ENCODE results near the gene GLIS1. TPM values are rescaled to one million over a fixed set of nuclear protein-coding genes. Genes with fewer than 3 reads are reported as not detected.

The GLIS1 gene
- total and polyA plus RNA-seq, 2 of the 8 experiments (the other 6 are each of a cell fraction or from before 2014, with no cell fraction given): 0.15 to 0.22 TPM

DNA sequence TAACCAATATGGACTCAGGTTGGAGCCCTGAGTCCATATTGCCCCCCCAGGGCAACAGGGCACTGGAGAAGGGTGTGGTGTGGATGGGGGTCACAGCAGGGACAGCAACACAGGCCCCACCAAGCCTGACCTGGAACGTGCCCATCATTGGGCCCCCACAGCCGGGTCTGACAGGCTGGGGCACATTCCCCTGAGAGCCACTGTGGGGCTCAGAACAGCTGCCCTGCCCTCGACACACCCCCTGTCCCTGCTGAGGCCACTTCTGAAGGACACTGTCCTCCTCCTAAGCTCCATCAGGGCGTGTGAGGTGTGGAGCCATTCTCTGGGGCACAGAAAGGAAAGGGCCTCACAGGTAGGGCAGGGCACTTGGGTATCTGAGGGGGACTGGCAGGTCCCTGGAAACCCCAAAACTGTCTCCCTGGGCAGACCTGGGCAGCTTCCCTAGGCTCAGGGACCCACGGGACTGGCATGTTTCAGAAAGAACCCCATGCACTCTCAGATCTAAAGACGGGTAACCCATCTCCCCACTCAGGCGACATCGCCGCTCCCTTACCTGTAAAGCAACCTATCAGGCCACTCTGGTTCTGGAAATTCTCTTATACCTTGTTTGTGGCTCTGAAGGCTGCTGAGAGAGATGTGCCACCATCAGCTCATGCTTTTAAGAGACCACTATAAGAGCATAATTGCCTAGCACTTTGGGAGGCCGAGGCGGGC, 184.2 kb downstream of the GLIS1 start:
- POLR2A ChIA-PET (ENCODE audit: partially characterized antibody): no interaction called here
- no peaks in the 10 kb centered on the region for H3K36me3 ChIP-seq (ENCODE audit: control insufficient read depth in 2 of 4, insufficient read depth in 4 of 4, low read length in 3 of 4)
- H3K27ac ChIP-seq (ENCODE audit: low read depth, low read length): no peak overlapping the region
- 0 out of 2 replicates have a peak, but pooled peaks cover 2% of the 10 kb centered on the region for H3K79me1 ChIP-seq (ENCODE audit: low read depth, low read length)
- H2BK20ac ChIP-seq (ENCODE audit: low read length): no peak overlapping the region
- no peaks in the 10 kb centered on the region for H3K9me3 ChIP-seq (ENCODE audit: insufficient read depth in 2 of 2, low read depth in 1 of 2, low read length in 1 of 2)
- peaks cover 3% of the 10 kb centered on the region for H3K23me2 ChIP-seq (ENCODE audit: low read depth, low read length)
- H3K23ac ChIP-seq (ENCODE audit: insufficient read length): no peak overlapping the region
- no peak overlapping the region for H3K18ac ChIP-seq (ENCODE audit: extremely low read depth, low read length)
- WGBS, 2 experiments (ENCODE audit: extremely low coverage in 1 of 2, insufficient coverage in 1 of 2, insufficient read length in 1 of 2, insufficient replicate concordance in 2 of 2, low coverage in 1 of 2, low lambda C conversion rate in 2 of 2, missing lambda C conversion rate in 1 of 2): 91% methylated on average over 11 of the region's 11 CpGs; no CpG with 5 or more reads in 1 of the 2 experiments
- no peak overlapping the region for H3K56ac ChIP-seq (replicated peaks; ENCODE audit: insufficient read length, low read depth, low read length)
- no peak overlapping the region for H3K4me2 ChIP-seq (ENCODE audit: insufficient read depth in 1 of 2, low read depth in 2 of 2, low read length in 2 of 2)
- H3K14ac ChIP-seq (ENCODE audit: insufficient read length): no peak overlapping the region
- TF ChIP-seq, protein P1, sequence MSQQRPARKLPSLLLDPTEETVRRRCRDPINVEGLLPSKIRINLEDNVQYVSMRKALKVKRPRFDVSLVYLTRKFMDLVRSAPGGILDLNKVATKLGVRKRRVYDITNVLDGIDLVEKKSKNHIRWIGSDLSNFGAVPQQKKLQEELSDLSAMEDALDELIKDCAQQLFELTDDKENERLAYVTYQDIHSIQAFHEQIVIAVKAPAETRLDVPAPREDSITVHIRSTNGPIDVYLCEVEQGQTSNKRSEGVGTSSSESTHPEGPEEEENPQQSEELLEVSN (IDR thresholded peaks at IDR 0.05): no peak
- TF ChIP-seq, protein P2, sequence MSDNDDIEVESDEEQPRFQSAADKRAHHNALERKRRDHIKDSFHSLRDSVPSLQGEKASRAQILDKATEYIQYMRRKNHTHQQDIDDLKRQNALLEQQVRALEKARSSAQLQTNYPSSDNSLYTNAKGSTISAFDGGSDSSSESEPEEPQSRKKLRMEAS (IDR thresholded peaks at IDR 0.05): no peak
- TF ChIP-seq PHF8 (conservative IDR thresholded peaks at IDR 0.05; ENCODE audit: low read depth, low read length) (no peak), RFX5 (IDR thresholded peaks at IDR 0.05; ENCODE audit: borderline replicate concordance, low read depth, low read length) (no peak), GTF2F1 (IDR thresholded peaks at IDR 0.05; ENCODE audit: borderline replicate concordance, low read depth, low read length) (no peak), SUZ12 (IDR thresholded peaks at IDR 0.05; ENCODE audit: low read length) (no peak), MAFK (IDR thresholded peaks at IDR 0.05; ENCODE audit: low read depth, low read length) (no peak), POLR2A (IDR thresholded peaks at IDR 0.05; ENCODE audit: control extremely low read depth in 1 of 2, low read depth in 2 of 2, low read length in 2 of 2) (no peak), KDM1A (IDR thresholded peaks at IDR 0.05; ENCODE audit: borderline replicate concordance, low read length) (no peak), SAP30 (IDR thresholded peaks at IDR 0.05; ENCODE audit: insufficient read depth, insufficient replicate concordance, low read length) (no peak), CBX5 (IDR thresholded peaks at IDR 0.05; ENCODE audit: low read depth, low read length) (no peak), KDM5A (IDR thresholded peaks at IDR 0.05; ENCODE audit: low read length) (no peak)
- H4K20me1 ChIP-seq (replicated peaks in 1 of 2; ENCODE audit: control insufficient read depth in 1 of 2, insufficient read depth in 2 of 2, low read length in 2 of 2): peaks cover 0 to 4% of the 10 kb centered on the region in 2 experiments
- H3K4me1 ChIP-seq (replicated peaks in 1 of 4; ENCODE audit: control insufficient read depth in 3 of 4, insufficient read depth in 4 of 4, low read length in 3 of 4): peaks cover 6 to 26% (median 18%) of the 10 kb centered on the region in 4 experiments
- H4K8ac ChIP-seq (ENCODE audit: extremely low read depth, insufficient read depth, low read length): no peak overlapping the region
- no peak overlapping the region for H4K91ac ChIP-seq (replicated peaks; ENCODE audit: insufficient read length, low read length)
- no peak overlapping the region for H3K4ac ChIP-seq (replicated peaks; ENCODE audit: insufficient read length, low read depth, low read length)
- 0 out of 2 replicates have a peak overlapping the region, but pooled peaks have one; percentile 39 for H2AK5ac ChIP-seq (ENCODE audit: low read depth, low read length)
- CTCF ChIA-PET (ENCODE audit: partially characterized antibody): interaction anchor here (1.0 to 1.7 kb wide), 5 partner anchors 11 to 127 kb away, joined by 3 to 10 read pairs (median 3); no protein-coding TSS in a partner anchor
- H3K4me3 ChIP-seq (ENCODE audit: extremely low read depth in 1 of 4, insufficient read depth in 2 of 4, low read depth in 3 of 4, low read length in 4 of 4): no peak overlapping the region
- H2BK12ac ChIP-seq (ENCODE audit: low read depth, low read length): no peak overlapping the region
- peaks cover 0 to 6% (median 4%) of the 10 kb centered on the region in 4 experiments; a peak in 3 of 7 replicates for H3K27me3 ChIP-seq (replicated peaks in 1 of 4; ENCODE audit: control insufficient read depth in 3 of 4, extremely low read depth in 1 of 4, insufficient read depth in 3 of 4, low read length in 3 of 4)
- DNase-seq (ENCODE audit: low read depth in 1 of 2, low spot score in 2 of 2) (no peak), FAIRE-seq (no peak)
- no peak overlapping the region for H2BK120ac ChIP-seq (replicated peaks; ENCODE audit: low read depth, low read length)
- no peaks in the 10 kb centered on the region for H3K79me2 ChIP-seq (ENCODE audit: control insufficient read depth in 1 of 2, insufficient read depth in 2 of 2, low read length in 2 of 2)
- H3K9ac ChIP-seq (replicated peaks in 1 of 4; ENCODE audit: extremely low read depth in 1 of 4, low read depth in 3 of 4, low read length in 3 of 4): no peak overlapping the region
- no peak overlapping the region for H2BK15ac ChIP-seq (ENCODE audit: low read length)
- H2AFZ ChIP-seq (ENCODE audit: low read length): no peak overlapping the region
- H2BK5ac ChIP-seq (ENCODE audit: low read depth, low read length): no peak overlapping the region
- no peak overlapping the region for H4K5ac ChIP-seq (ENCODE audit: insufficient read length, low read depth, low read length)

All from H1 (cell line).